Endothelial cell of hepatic sinusoid (primary cell): Measurements from ENCODE around the gene IFNA4.
"Not testable (repeated sequence)": the region's sequence is repeated elsewhere in the genome, so short reads cannot be mapped to it uniquely, and the experiment has no call there.

Experiments used
- in situ Hi-C: cut with HindIII; loops from 2 replicates; pipeline ENCODE4 v1.10.0; 2017; ENCODE audit warnings: low sequenced_read_pairs

Gene IFNA4

DNA sequence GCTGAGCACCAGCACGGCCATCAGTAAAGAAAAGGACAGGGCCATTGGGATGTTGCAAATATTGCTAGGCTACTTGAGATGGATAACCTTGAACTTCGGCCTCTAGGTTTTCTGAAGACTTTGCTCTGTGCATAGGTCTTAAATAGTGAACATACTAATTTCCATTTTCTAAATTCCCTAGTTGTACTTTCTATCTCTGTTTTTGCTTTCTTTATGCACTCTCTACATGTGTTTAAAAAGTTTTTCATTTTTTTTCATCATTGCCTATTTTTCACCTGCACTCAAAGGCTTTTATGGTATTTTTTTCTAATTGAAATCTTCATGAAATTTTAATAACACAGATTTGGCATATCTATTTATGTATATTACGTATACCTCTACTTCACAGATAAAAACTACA, at the start of gene IFNA4:
IFNA4 (minus strand) TSS at position 101 of the 400 bp plus-strand sequence; CDS start at position 45, 56 bp downstream.
- in situ Hi-C loops = not testable (repeated sequence)

DNA sequence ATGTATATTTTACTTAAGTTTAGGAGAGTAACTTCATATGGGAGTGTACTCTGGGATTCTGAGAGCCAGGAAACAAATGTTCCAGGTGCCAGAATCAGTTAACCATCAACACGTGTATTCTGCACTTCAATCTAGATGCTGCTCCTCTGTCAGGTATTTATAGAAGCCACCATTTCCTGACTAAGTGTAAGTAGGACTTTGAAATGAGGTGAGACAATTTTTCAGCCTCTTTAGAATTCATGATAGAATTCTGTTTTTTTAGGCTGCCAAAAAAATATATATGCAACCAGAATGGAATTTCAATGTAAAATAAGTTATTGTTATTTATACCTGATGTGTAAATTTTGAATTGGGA, 49.0 kb upstream of the IFNA4 start:
- in situ Hi-C loops = loop anchor here (25.0 kb wide), 1 partner anchor 99 kb away; the partner anchor contains the start of gene IFNW1

DNA sequence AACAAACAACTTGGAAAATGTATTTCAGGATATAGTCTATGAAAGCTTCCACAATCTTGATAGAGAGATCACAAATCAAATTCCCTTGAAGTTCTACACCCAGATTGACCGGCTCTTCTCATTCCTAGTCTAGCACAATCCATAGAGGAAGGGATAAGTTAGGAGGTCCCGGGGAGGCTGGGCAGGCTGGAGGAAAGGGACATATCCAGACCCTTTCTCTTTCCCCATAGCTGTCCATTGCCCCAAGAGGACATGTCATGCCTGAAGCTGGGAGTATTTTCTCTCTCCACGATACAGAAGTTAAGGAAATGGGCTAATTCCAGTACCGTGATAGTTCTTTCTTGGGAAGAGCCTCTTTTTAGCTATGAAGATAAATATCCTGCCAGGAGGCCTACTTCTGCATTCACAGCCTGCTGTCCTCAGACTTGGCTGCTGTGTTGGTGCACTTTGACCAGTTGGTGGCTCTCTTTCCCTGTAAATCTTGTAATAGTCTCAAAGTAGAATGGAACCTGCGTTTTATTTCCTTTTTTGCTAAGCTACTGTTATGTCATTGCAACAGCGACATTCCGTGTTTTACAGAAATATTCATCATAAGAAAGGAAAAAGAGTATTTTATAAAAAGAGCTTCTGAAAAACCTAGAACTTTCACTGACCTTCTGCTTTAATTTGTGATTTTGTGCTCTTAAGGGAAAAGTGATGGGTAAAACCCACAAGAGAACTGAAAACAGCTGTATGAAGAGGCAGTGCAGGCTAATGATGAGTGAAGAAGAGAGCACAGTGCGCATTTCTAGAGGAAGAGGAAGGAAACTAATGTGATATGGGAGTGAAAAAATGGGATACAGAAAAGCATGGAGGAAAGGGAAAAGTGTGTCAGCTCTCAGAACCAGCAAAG, 48.3 kb upstream of the IFNA4 start:
- in situ Hi-C loops = loop anchor here (25.0 kb wide), 1 partner anchor 98 kb away; the partner anchor contains the start of gene IFNW1

DNA sequence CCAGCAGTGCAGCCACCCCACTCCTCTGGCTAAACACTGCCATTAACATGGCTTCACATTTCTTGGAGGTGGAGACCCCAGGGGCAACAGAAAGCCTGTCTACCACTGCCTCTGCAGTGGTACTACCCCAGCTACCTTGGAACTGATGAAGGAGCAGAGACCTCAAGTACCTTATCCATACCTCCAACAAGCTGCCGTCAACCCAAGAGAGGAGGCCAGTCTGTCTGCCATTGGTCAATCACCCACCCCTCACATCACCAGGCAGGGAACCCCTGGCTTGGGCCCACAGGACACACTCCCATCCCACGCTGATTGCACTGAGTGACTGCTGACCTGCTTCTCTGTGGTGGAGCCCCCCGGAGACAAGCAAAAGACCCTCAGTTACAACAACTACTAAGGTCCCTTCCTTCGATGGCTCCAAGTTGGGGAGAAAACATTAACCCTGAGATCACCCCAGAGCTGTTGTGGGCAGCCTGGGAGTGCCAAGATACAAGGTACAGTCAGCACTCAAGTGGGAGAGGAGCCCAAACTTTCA, 46.8 kb upstream of the IFNA4 start:
- in situ Hi-C loops = loop anchor here (25.0 kb wide), 1 partner anchor 97 kb away; the partner anchor contains the start of gene IFNW1

DNA sequence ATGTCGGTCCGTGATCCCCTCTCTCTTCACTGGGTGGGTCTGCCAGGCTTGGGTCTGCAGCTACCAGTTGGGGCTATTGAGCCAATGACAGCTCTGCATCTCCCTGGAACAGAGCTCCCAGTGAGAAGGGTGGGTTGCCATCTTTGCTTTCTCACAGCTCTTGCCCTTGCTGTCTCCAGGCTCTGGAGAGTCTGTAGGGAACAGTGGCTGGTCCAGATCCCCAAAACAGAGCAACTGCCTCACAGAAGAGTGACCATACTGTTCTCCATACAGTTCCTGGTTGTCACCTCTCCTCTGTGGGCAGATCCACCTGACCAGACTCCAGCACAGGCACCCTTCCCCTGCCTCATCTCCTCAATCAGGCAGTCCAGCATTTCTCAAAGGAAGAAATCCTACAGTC, 45.9 kb upstream of the IFNA4 start:
- in situ Hi-C loops = loop anchor here (25.0 kb wide), 1 partner anchor 96 kb away; the partner anchor contains the start of gene IFNW1

DNA sequence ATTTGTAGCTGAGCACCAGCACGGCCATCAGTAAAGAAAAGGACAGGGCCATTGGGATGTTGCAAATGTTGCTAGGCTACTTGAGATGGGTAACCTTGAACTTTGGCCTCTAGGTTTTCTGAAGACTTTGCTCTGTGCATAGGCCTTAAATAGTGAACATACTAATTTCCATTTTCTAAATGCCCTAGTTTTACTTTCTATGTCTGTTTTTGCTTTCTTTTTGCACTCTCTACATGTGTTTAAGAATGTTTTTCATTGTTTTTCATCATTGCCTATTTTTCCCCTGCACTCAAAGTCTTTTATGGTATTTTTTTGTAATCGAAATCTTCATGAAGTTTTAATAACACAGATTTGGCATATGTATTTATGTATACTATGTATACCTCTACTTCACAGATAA, 40.7 kb upstream of the IFNA4 start, which contains the start of gene IFNA17:
IFNA17 (minus strand) TSS at position 101 of the 400 bp plus-strand sequence; CDS start at position 52, 49 bp downstream.
- in situ Hi-C loops = loop anchor here (25.0 kb wide), 1 partner anchor 91 kb away; the partner anchor contains the start of gene IFNW1

DNA sequence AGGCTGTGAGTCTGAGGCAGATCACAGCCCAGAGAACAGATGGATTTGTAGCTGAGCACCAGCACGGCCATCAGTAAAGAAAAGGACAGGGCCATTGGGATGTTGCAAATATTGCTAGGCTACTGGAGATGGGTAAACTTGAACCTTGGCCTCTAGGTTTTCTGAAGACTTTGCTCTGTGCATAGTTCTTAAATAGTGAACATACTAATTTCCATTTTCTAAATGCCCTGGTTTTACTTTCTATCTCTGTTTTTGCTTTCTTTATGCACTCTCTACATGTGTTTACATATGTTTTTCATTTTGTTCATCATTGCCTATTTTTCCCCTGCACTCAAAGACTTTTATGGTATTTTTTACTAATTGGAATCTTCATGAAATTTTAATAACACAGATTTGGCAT, 29.8 kb upstream of the IFNA4 start, which contains the start of gene IFNA16:
IFNA16 (minus strand) TSS at position 101 of the 400 bp plus-strand sequence; CDS start at position 95, 6 bp downstream.
- in situ Hi-C loops = not testable (repeated sequence)

DNA sequence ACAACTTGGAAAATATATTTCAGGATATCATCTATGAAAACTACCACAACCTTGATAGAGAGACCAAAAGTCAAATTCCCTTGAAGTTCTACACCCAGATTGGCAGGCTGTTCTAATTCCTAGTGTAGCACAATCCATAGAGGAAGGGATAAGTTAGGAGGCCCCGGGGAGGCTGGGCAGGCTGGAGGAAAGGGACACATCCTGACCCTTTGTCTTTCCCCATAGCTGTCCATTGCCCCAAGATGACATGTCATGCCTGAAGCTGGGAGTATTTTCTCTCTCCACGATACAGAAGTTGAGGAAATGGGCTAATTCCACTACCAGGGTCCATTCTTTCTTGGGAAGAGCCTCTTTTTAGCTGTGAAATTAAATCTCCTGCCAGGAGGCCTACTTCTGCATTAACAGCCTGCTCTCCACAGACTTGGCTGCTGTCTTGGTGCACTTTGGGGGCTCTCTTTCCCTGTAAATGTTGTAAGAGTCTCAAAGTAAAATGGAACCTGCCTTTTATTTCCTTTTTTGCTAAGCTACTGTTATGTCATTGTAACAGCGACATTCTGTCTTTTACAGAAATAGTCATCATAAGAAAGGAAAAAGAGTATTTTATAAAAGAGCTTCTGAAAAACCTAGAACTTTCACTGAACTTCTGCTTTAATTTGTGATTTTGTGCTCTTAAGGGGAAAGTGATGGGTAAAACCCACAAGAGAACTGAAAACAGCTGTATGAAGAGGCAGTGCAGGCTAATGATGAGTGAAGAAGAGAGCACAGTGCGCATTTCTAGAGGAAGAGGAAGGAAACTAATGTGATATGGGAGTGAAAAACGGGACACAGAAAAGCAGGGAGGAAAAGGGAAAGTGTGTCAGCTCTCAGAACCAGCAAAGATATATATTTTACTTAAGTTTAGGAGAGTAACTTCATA, 26.3 kb upstream of the IFNA4 start:
- in situ Hi-C loops = not testable (repeated sequence)

DNA sequence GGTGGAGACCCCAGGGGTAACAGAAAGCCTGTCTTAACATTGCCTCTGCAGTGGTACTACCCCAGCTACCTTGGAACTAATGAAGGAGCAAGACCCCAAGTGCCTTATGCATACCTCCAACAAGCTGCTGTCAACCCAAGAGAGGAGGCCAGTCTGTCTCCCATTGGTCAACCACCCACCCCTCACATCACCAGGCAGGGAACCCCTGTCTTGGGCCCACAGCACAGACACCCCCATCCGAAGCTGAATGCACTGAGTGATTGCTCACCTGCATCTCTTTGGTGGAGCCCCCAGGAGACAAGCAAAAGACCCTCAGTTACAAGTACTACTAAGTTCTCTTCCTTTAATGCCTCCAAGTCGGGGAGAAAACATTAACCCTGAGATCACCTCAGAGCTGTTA, 24.8 kb upstream of the IFNA4 start:
- in situ Hi-C loops = not testable (repeated sequence)

DNA sequence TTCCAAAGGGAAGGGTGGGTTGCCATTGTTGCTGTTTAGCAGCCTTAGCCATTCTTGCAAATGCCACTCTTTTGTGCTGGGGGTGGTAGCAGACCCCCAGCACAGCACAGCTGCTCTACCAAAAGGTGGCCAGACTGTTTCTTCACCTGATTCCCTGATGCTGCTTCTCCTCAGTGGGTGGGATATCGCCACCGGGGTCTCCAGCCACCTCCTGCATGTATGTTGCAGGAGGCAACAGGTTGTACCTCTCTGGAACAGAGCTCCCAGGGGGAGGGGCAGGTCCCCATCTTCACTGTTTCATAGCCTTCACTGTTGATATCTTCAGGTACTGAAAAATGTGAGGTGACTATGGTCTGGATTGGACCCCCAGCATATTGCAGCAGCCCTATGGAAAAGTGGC, 23.4 kb upstream of the IFNA4 start:
- in situ Hi-C loops = not testable (repeated sequence)

DNA sequence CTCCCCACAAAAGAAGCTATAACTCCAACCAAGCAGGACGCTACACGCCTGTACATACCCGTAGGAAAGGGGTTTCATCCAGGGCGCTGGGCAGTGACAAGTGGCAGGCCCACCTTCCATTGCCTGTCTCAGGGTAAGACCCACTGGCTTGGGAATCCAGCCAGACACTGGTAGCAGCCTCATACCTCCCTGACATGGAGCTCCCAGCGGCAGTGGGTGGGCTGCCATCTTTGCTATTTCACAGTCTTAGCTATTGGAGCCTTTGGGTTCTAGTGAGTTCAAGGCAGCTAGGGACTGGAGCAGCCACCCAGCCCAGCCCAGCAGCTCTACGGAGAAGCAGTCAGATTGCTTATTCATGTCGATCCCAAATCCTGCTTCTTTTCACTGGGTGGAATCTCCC, 22.9 kb upstream of the IFNA4 start:
- in situ Hi-C loops = no loop called here

DNA sequence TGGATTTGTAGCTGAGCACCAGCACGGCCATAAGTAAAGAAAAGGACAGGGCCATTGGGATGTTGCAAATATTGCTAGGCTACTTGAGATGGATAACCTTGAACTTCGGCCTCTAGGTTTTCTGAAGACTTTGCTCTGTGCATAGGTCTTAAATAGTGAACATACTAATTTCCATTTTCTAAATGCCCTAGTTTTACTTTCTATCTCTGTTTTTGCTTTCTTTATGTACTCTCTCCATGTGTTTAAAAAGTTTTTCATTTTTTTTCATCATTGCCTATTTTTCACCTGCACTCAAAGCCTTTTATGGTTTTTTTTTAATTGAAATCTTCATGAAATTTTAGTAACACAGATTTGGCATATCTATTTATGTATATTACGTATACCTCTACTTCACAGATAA, 19.7 kb upstream of the IFNA4 start, which contains the start of gene IFNA10:
IFNA10 (minus strand) TSS at position 101 of the 400 bp plus-strand sequence; CDS start at position 55, 46 bp downstream.
- in situ Hi-C loops = not testable (repeated sequence)

DNA sequence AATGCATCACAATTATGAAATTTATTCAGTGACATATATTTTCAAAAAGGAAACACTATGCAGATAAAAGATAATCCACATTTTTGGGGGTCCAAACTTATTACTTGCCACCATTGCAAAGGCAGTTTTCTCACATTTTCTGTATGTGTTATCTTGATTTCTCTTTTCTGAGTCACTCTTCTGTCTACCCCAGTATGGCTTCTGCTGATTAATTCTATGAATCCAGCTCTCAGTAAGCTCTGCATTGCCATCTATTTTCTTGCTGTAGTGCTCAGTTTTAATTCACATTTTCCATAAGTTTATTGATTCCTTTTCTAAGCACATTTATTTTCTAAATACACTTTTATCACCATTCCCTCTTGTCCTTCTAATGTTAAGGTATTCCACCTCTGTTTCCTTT, 17.8 kb upstream of the IFNA4 start:
- in situ Hi-C loops = no loop called here

DNA sequence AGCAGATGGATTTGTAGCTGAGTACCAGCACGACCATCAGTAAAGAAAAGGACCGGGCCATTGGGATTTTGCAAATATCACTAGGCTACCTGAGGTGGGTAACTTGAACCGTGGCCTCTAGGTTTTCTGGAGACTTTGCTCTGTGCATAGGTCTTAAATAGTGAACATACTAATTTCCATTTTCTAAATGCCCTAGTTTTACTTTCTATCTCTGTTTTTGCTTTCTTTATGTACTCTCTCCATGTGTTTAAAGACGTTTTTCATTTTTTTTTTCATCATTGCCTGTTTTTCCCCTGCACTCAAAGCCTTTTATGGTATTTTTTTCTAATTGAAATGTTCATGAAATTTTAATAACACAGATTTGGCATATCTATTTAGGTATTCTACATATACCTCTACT, 14.7 kb upstream of the IFNA4 start, which contains the start of gene IFNA7:
IFNA7 (minus strand) TSS at position 101 of the 400 bp plus-strand sequence; CDS start at position 61, 40 bp downstream.
- in situ Hi-C loops = not testable (repeated sequence)

DNA sequence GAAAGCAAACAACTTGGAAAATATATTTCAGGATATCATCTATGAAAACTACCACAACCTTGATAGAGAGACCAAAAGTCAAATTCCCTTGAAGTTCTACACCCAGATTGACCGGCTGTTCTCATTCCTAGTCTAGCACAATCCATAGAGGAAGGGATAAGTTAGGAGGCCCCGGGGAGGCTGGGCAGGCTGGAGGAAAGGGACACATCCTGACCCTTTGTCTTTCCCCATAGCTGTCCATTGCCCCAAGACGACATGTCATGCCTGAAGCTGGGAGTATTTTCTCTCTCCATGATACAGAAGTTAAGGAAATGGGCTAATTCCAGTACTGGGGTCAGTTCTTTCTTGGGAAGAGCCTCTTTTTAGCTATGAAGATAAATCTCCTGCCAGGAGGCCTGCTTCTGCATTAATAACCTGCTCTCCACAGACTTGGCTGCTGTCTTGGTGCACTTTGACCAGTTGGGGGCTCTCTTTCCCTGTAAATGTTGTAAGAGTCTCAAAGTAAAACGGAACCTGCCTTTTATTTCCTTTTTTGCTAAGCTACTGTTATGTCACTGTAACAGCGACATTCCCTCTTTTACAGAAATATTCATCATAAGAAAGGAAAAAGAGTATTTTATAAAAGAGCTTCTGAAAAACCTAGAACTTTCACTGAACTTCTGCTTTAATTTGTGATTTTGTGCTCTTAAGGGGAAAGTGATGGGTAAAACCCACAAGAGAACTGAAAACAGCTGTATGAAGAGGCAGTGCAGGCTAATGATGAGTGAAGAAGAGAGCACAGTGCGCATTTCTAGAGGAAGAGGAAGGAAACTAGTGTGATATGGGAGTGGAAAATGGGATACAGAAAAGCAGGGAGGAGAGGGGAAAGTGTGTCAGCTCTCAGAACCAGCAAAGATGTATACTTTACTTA, 7.7 kb upstream of the IFNA4 start:
- in situ Hi-C loops = not testable (repeated sequence)

DNA sequence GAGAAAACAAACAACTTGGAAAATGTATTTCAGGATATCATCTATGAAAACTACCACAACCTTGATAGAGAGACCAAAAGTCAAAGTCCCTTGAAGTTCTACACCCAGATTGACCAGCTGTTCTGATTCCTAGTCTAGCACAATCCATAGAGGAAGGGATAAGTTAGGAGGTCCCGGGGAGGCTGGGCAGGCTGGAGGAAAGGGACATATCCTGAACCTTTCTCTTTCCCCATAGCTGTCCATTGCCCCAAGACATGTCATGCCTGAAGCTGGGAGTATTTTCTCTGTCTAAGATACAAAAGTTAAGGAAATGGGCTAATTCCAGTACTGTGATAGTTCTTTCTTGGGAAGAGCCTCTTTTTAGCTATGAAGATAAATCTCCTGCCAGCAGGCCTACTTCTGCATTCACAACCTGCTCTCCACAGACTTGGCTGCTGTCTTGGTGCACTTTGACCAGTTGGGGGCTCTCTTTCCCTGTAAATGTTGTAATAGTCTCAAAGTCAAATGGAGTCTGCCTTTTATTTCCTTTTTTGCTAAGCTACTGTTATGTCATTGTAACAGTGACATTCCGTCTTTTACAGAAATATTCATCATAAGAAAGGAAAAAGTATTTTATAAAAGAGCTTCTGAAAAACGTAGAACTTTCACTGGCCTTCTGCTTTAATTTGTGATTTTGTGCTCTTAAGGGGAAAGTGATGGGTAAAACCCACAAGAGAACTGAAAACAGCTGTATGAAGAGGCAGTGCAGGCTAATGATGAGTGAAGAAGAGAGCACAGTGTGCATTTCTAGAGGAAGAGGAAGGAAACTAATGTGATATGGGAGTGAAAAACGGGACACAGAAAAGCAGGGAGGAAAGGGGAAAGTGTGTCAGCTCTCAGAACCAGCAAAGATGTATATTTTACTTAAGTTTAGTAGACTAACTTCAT, 4.3 kb downstream of the IFNA4 start:
- in situ Hi-C loops = not testable (repeated sequence)

DNA sequence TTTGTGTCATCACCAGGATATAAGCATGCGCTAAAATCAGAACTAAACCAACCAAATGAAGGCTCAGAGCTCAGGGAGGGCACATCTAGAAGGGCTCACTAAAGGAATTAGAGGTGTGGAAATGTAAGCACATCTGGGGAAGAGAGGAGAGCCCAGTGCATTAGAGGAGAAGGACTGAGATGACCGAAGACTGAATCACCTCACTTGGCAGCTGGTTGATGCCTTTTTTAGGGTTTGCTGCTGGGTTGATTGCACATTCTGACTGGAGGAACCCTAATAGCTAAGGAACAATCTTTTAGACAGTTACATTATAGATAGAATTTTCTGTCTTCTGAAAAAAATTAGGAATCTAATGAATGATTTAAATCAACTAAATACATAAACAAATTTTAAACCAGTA, 12.7 kb downstream of the IFNA4 start:
- in situ Hi-C loops = no loop called here

DNA sequence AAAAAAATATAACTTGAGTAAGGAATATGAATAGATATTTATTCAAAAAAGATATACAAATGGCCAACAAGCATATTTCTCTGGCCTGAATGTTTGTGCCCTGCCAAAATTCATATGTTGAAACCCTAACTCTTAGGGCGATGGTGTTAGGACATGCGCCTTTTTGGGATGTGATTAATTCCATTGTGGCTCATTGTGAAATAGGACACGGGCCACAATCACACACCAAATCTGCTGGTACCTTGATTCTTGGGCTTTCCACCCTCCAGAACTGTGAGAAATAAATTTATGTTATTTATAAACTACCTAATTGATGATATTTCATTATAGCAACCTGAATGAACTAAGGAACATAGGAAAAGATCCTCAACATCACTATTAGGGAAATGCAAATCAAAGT, 15.2 kb downstream of the IFNA4 start:
- in situ Hi-C loops = no loop called here
